ENCODE data around the gene LBX2.

DNA sequence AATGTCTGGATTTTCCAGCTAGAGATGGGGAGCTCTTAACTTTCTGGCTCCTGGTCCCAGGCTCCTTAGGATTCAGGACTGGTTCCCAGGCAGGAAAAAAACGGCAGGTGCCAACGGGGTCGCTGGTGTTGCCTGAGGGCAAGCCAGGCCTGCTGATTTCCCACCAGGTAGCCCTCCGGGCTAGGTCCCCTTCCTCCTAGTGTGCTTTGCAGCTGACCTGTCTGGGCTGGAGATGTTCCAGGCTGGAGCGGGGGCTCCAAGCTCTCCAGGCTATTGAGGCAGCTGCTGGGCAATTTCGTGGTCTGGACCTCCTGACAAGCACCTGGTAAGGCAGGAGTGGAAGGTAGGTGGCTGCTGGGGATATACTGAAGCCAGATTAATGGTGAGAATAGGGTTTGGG, 24.9 kb downstream of the LBX2 start:
- TF ChIP-seq CTCF (IDR thresholded peaks at IDR 0.05 in 2 of 3, conservative IDR thresholded peaks at IDR 0.05 in 1 of 3; ENCODE audit: borderline replicate concordance in 1 of 3, insufficient read depth in 1 of 3, low read depth in 2 of 3, low read length in 2 of 3) (no peak), REST (IDR thresholded peaks at IDR 0.05; ENCODE audit: low read depth) (no peak), POLR2AphosphoS5 (IDR thresholded peaks at IDR 0.05; ENCODE audit: low read depth, low read length) (no peak), POLR2A (IDR thresholded peaks at IDR 0.05; ENCODE audit: borderline replicate concordance, extremely low read depth, insufficient read depth, insufficient read length) (no peak), JUND (IDR thresholded peaks at IDR 0.05) (no peak), ELF1 (IDR thresholded peaks at IDR 0.05; ENCODE audit: borderline replicate concordance, low read depth) (no peak), ZNF274 (IDR thresholded peaks at IDR 0.05; ENCODE audit: low read depth, low read length) (no peak), SIN3A (IDR thresholded peaks at IDR 0.05; ENCODE audit: low read depth) (no peak), EGR1 (IDR thresholded peaks at IDR 0.05; ENCODE audit: low read depth) (no peak), ATF3 (IDR thresholded peaks at IDR 0.05) (no peak), SRF (IDR thresholded peaks at IDR 0.05; ENCODE audit: low read depth) (no peak)
- TF ChIP-seq, protein P1, sequence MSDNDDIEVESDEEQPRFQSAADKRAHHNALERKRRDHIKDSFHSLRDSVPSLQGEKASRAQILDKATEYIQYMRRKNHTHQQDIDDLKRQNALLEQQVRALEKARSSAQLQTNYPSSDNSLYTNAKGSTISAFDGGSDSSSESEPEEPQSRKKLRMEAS (IDR thresholded peaks at IDR 0.05), result no peak
